GM23338 (cell line): ENCODE data around the gene PRTFDC1. TPM values are rescaled to one million over a fixed set of nuclear protein-coding genes. Genes with fewer than 3 reads are reported as not detected.

Source experiments
- CREB1 ChIP-seq: fragments of 250-450 bp; sonication (Bioruptor Pico); IDR thresholded peaks from 2 replicates; pipeline ENCODE4 v1.5.0; 2020; ENCODE audit warnings: low read depth, mild to moderate bottlenecking, moderate library complexity
- CTCF ChIP-seq, 2 experiments: fragments of 200-600 bp in 1 of 2; sonication (generic) in 1 of 2; conservative IDR thresholded peaks; 2 replicates each; pipeline versions ENCODE4 v1.5.1 to v1.6.1; 2016 to 2017; ENCODE audit warnings: antibody characterized with exemption in 2 of 2, low read depth in 2 of 2, mild to moderate bottlenecking in 2 of 2, moderate library complexity in 1 of 2
- ETS1 ChIP-seq: IDR thresholded peaks from 2 replicates; pipeline ENCODE4 v1.6.1; 2016; ENCODE audit warnings: antibody characterized with exemption
- EZH2 ChIP-seq: fragments of 200-600 bp; sonication (generic); IDR thresholded peaks from one replicate; pipeline ENCODE4 v1.8.0; 2017; ENCODE audit warnings: antibody characterized with exemption, mild to moderate bottlenecking, low read depth; ENCODE audit not compliant: unreplicated experiment
- EZH2phosphoT487 ChIP-seq: fragments of 200-600 bp; sonication (generic); IDR thresholded peaks from one replicate; pipeline ENCODE4 v1.8.1; 2018; ENCODE audit warnings: antibody characterized with exemption; ENCODE audit not compliant: unreplicated experiment
- JUNB ChIP-seq: IDR thresholded peaks from one replicate; pipeline ENCODE4 v1.6.1; 2016; ENCODE audit warnings: antibody characterized with exemption; ENCODE audit not compliant: unreplicated experiment
- NANOG ChIP-seq: IDR thresholded peaks from 2 replicates; pipeline ENCODE4 v1.6.1; 2016; ENCODE audit warnings: antibody characterized with exemption, borderline replicate concordance
- POLR2AphosphoS5 ChIP-seq: IDR thresholded peaks from 2 replicates; pipeline ENCODE4 v1.6.1; 2016; ENCODE audit warnings: antibody characterized with exemption, low read depth
- STAT1 ChIP-seq: IDR thresholded peaks from one replicate; pipeline ENCODE4 v1.6.1; 2016; ENCODE audit warnings: antibody characterized with exemption; ENCODE audit not compliant: unreplicated experiment
- ZNF114 ChIP-seq: fragments of 250-450 bp; sonication (Bioruptor Pico); IDR thresholded peaks from 2 replicates; pipeline ENCODE4 v1.5.0; 2020; ENCODE audit warnings: mild to moderate bottlenecking, moderate library complexity
- ZNF331 ChIP-seq: fragments of 250-450 bp; sonication (Bioruptor Pico); IDR thresholded peaks from 2 replicates; pipeline ENCODE4 v1.5.0; 2020; ENCODE audit warnings: low read depth, mild to moderate bottlenecking, moderate library complexity
- ZNF462 ChIP-seq: fragments of 250-450 bp; sonication (Bioruptor Pico); IDR thresholded peaks from 2 replicates; pipeline ENCODE4 v1.5.0; 2020; ENCODE audit warnings: mild to moderate bottlenecking, moderate library complexity
- polyA plus RNA-seq: library from polyadenylated mRNA; unstranded; fragments of >200 nt; fragmentation: Nextera tagmentation; extraction: Ambion mirVana; gene quantifications from 2 replicates; pipeline ENCODE4 v1.2.1, GENCODE V29; 2016
- total RNA-seq: library from RNA; depleted of rRNA; stranded (reverse); fragments of >200 nt; shearing (Covaris generic); gene quantifications from 2 replicates; pipeline ENCODE4 v1.2.3, GENCODE V29; 2014

The PRTFDC1 gene
- total and polyA plus RNA-seq, 2 experiments from 2014 or later: 7.9 to 9.1 TPM

- TF ChIP-seq ZNF462: no peak
- no peak for TF ChIP-seq ZNF331 (CRISPR knock-in tag)
- no peak for TF ChIP-seq EZH2
- TF ChIP-seq CTCF (conservative IDR thresholded peaks at IDR 0.05; ENCODE audit: low read depth in 2 of 2): no peak
- TF ChIP-seq ZNF114: no peak
- TF ChIP-seq NANOG: no peak
- TF ChIP-seq STAT1: no peak
- TF ChIP-seq EZH2phosphoT487: no peak
- TF ChIP-seq JUNB: no peak
- TF ChIP-seq CREB1: no peak
- TF ChIP-seq POLR2AphosphoS5: no peak
- TF ChIP-seq ETS1: no peak
Observed at GRCh38 chr10:24995072-24995471, 42.7 kb upstream of the PRTFDC1 start (continued).
